Measurements from ENCODE around the gene HMOX2.

HMOX2 gene

GRCh38 chr16:4487955-4488498, 11.8 kb downstream of the HMOX2 start:
- no peak for TF ChIP-seq CTCF (IDR thresholded peaks at IDR 0.05; ENCODE audit: borderline replicate concordance, control extremely low read depth, extremely low read depth, insufficient read depth, missing control alignments)
- no peak for DNase-seq (ENCODE audit: low spot score)
- in situ Hi-C loops (cut with MboI; ENCODE audit: low sequenced_read_pairs, unreplicated experiment), result no loop called here

GRCh38 chr16:4488499-4488967, 12.3 kb downstream of the HMOX2 start:
- DNase-seq (ENCODE audit: low spot score), result no peak
- in situ Hi-C loops (cut with MboI; ENCODE audit: low sequenced_read_pairs, unreplicated experiment), result no loop called here
- TF ChIP-seq CTCF (IDR thresholded peaks at IDR 0.05; ENCODE audit: borderline replicate concordance, control extremely low read depth, extremely low read depth, insufficient read depth, missing control alignments), result no peak

- in situ Hi-C loops (cut with MboI; ENCODE audit: low sequenced_read_pairs, unreplicated experiment), result no loop called here
- no peak for DNase-seq (ENCODE audit: low spot score)
- no peak for TF ChIP-seq CTCF (IDR thresholded peaks at IDR 0.05; ENCODE audit: borderline replicate concordance, control extremely low read depth, extremely low read depth, insufficient read depth, missing control alignments)
Observed at GRCh38 chr16:4489030-4489429, 12.8 kb downstream of the HMOX2 start.

- no peak for DNase-seq (ENCODE audit: low spot score)
- TF ChIP-seq CTCF (IDR thresholded peaks at IDR 0.05; ENCODE audit: borderline replicate concordance, control extremely low read depth, extremely low read depth, insufficient read depth, missing control alignments), result no peak
- in situ Hi-C loops (cut with MboI; ENCODE audit: low sequenced_read_pairs, unreplicated experiment), result no loop called here
Observed at GRCh38 chr16:4491898-4492297, 15.7 kb downstream of the HMOX2 start.

GRCh38 chr16:4494746-4495490, 18.7 kb downstream of the HMOX2 start:
- no peak for TF ChIP-seq CTCF (IDR thresholded peaks at IDR 0.05; ENCODE audit: borderline replicate concordance, control extremely low read depth, extremely low read depth, insufficient read depth, missing control alignments)
- no peak for DNase-seq (ENCODE audit: low spot score)
- in situ Hi-C loops (cut with MboI; ENCODE audit: low sequenced_read_pairs, unreplicated experiment), result no loop called here

- TF ChIP-seq CTCF (IDR thresholded peaks at IDR 0.05; ENCODE audit: borderline replicate concordance, control extremely low read depth, extremely low read depth, insufficient read depth, missing control alignments), result no peak
- in situ Hi-C loops (cut with MboI; ENCODE audit: low sequenced_read_pairs, unreplicated experiment), result no loop called here
- no peak for DNase-seq (ENCODE audit: low spot score)
Observed at GRCh38 chr16:4495766-4496165, 19.6 kb downstream of the HMOX2 start.
